NCI-H2171 (cell line): ENCODE measurements around the gene IGF1.
"Not testable (repeated sequence)": the region's sequence is repeated elsewhere in the genome, so short reads cannot be mapped to it uniquely, and the experiment has no call there.

Experiments
- DNase-seq: peaks from one replicate; lab custom pipeline; 2025; lab: John Stamatoyannopoulos, UW

Gene IGF1

GRCh38 chr12:102379346-102380162 is 100.8 kb downstream of the IGF1 start:
- DNase-seq, result no peak

DNA sequence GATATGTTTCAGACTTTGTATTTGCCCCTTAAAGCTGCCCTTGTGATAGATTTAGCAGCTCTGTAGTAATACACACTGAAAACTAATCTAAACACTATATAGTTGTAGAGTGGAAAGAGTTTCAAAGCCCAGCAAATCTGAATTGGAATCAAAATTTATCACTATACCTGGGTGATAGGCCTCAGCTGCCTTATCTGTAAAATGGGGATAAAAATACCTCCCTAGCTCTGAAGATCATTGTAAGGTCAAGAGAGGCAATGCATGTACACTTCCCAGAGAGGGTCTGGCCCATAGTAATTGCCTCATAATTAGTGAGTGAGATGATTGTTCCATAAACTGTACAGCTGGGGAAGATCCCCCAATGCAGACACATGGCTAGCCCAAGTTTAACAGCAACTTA is 103.6 kb downstream of the IGF1 start:
- no peak for DNase-seq

DNA sequence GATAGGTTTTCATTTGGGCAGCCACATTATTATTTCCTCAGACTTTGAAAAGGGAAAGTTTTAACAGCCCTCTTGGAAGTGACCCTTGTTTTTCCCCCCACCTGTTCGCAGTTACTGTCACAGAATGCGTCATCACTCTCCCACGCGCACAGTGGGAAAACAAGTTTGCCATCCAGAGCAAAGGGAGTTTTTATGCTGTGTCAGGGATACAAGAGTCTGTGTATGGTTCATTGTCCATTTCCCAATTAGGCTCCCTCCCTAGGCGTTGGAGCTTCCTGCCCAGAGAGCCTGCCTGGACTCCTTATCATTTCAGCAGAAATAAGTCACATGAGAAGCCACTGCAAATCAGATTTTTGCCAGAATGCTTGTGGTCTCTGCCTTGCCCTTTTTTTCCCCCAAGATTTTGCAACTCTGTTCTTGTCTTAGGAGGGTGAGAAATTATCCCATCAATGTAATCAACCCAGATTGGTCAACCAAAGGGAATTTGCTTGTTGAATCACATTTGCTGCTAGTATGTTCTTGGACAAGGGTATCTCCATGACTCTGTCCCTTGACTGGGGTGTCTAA is 104.1 kb downstream of the IGF1 start:
- DNase-seq, result no peak

- no peak for DNase-seq
These were observed 106.2 kb downstream of the IGF1 start for GRCh38 chr12:102374190-102374589.

- DNase-seq, result no peak
These were observed 108.3 kb downstream of the IGF1 start for GRCh38 chr12:102372087-102372486.

DNA sequence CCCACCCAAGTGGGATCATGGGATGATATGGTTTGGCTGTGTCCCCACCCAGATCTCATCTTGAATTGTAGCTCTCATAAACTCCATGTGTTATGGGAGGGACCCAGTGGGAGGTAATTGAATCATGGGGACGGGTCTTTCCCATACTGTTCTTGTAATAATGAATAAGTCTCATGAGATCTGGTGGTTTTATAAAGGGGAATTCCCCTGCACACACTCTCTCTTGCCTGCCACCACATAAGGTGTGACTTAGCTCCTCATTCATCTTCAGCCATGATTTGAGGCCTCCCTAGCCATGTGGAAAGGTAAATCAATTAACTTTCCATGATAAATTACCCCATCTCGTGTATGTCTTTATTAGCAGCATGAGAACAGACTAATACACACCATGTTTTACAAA is 109.2 kb downstream of the IGF1 start:
- DNase-seq, result no peak

DNA sequence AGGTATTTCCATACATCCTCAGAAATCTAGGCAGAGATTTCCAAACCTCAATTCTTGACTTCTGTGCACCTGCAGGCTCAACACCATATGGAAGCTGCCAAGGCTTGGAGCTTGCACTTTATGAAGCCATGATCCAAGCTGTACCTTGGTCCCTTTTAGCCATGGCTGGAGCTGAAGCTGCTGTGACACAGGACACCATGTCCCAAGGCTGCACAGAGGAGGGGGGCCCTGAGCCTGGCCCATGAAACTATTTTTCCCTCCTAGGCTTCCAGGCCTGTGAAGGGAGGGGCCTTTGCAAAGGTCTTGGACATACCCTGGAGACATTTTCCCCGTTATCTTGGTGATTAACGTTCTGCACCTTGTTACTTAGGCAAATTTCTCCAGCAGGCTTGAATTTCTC is 110.5 kb downstream of the IGF1 start:
- DNase-seq, result no peak

DNA sequence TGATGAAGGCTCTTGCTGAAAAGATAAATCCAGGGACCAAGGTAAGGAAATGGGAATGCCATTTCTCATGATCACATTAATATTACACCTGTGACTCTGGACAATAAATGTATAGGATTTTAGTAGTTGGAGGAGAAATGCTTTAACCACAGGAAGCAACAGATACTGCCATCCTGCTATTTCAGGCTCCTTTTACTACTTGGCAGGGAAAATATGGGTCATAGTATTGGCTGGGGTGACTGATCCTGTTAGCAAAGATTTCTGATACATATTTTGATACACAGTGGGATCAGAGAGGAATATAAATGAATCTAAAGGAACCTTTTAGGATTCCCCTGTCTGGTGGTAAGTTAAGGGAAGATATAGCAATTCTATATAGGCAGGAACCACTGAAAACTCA is 115.0 kb downstream of the IGF1 start:
- no peak for DNase-seq

DNA sequence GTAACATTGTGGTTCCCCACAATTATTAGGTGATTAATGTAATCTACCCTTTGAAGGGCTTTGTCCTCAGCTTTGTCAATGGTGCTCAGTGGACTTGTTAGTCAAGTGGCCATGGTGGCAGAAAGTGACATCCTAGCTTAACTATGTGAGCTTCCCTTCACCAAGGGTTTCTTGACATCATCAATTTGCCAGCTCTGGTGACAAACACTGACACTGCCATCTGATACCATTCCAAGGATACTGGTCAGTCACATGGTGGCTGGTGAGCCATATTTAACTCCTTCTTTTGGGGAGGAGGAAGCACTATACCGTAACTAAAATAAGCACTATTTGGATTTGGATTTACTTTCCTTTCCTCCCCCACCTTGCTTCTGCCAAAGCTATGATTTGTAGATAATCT is 115.7 kb downstream of the IGF1 start:
- no peak for DNase-seq

DNA sequence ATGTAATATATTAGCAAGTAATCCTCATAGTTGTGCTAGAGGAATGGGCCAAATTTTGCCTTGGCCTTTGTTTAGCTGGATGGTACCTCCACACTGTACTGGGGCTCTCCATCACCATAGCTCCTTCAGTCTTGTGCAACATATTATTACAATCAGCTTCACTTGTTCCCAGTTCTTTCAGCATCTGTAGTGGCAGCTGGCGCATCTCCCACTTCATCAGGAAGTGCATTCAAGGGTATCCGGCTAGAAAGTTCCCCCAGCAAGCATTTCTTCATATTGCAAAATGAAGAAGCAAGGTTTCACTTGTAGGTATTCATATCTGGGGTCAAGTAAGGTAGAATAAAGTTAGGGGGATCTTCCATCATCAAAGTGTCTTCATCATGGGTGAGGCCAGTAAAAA is 123.7 kb downstream of the IGF1 start:
- DNase-seq, result peak; percentile 30

DNA sequence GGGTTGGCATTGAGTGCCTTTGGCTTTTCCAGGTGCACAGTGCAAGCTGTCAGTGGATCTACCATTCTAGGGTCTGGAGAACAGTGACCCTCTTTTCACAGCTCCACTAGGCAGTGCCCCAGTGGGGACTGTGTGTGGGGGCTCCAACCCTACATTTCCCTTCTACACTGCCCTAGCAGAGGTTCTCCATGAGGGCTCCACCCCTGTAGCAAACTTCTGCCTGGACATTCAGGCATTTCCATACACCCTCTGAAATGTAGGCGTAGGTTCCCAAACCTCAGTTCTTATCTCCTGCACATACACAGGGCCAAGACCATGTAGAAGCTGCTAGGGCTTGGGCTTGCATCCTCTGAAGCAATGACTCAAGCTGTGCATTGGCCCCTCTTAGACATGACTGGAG is 126.1 kb downstream of the IGF1 start:
- not testable (repeated sequence) for DNase-seq

DNA sequence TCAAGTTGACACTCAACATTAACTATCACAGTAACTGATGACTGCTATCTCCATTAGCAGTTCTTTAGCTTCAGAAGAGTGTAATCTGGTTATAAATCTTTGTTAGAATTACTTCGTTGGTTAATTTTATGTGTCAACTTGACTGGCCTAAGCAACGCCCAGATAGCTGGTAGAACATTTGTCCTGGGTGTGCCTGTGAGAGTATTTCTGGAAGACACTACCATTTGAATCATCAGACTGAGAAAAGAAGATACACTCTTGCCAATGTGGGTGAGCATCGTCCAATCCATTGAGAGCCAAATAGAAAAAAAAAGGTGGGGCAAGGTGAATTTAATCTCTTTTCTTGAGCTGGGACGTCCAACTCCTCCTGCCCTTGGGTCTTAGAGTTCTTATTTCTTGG is 129.0 kb downstream of the IGF1 start:
- no peak for DNase-seq

- no peak for DNase-seq
These were observed 130.3 kb downstream of the IGF1 start for GRCh38 chr12:102350070-102350469.

- no peak for DNase-seq
These were observed 131.3 kb downstream of the IGF1 start for GRCh38 chr12:102349079-102349478.

- DNase-seq, result no peak
These were observed 132.6 kb downstream of the IGF1 start for GRCh38 chr12:102347811-102348210.
